Keratinocyte (primary cell): ENCODE results near the gene TBCD. TPM values are rescaled to one million over a fixed set of nuclear protein-coding genes. Genes with fewer than 3 reads are reported as not detected.

Experiments
- DNase-seq: peaks from one replicate; pipeline ENCODE4 v3.0.0-alpha.2; 2011; ENCODE audit warnings: low read depth, missing footprints, low spot score
- FAIRE-seq: peaks from 2 replicates; lab custom pipeline; 2011; peaks lifted over from hg19 to GRCh38; lab: Jason Lieb, UNC
- H2AFZ ChIP-seq: 2 replicates; pipeline ENCODE4 v1.6.0; 2012; ENCODE audit warnings: low read length, control low read depth, inconsistent platforms; ENCODE audit not compliant: control insufficient read depth
- H3K27ac ChIP-seq: 2 replicates; pipeline ENCODE4 v1.5.1; 2011; ENCODE audit warnings: low read length; ENCODE audit not compliant: control insufficient read depth, insufficient read depth
- H3K27me3 ChIP-seq: 3 replicates; pipeline ENCODE4 v1.6.0; 2011; ENCODE audit warnings: low read length; ENCODE audit not compliant: control insufficient read depth, insufficient read depth; ENCODE audit errors: extremely low read depth
- H3K36me3 ChIP-seq, 2 experiments: 2 replicates in 1 of 2; 3 replicates in 1 of 2; pipeline ENCODE4 v1.5.1; 2011; ENCODE audit warnings: low read length in 2 of 2, mild to moderate bottlenecking in 1 of 2; ENCODE audit not compliant: control insufficient read depth in 2 of 2, insufficient read depth in 2 of 2; ENCODE audit errors: extremely low read depth in 1 of 2
- H3K4me1 ChIP-seq: 3 replicates; pipeline ENCODE4 v1.5.1; 2011; ENCODE audit warnings: low read length; ENCODE audit not compliant: control insufficient read depth, insufficient read depth; ENCODE audit errors: extremely low read depth
- H3K4me2 ChIP-seq: 3 replicates; pipeline ENCODE4 v1.6.0; 2011; ENCODE audit warnings: low read depth, low read length; ENCODE audit not compliant: control insufficient read depth, insufficient read depth; ENCODE audit errors: extremely low read depth
- H3K4me3 ChIP-seq, 3 experiments: fragments of 200-600 bp in 1 of 3; sonication (generic) in 1 of 3; 2 replicates in 2 of 3; 3 replicates in 1 of 3; pipeline ENCODE4 v1.5.1; 2011 to 2016; ENCODE audit warnings: low read length in 3 of 3, mild to moderate bottlenecking in 3 of 3, control low read depth in 2 of 3, inconsistent platforms in 1 of 3, low read depth in 1 of 3, mixed read lengths in 1 of 3, mixed run types in 1 of 3, moderate library complexity in 1 of 3; ENCODE audit not compliant: control insufficient read depth in 2 of 3, insufficient read depth in 2 of 3; ENCODE audit errors: extremely low read depth in 1 of 3
- H3K79me2 ChIP-seq: 2 replicates; pipeline ENCODE4 v1.6.0; 2012; ENCODE audit warnings: low read length; ENCODE audit not compliant: control insufficient read depth, insufficient read depth
- H3K9ac ChIP-seq: 3 replicates; pipeline ENCODE4 v1.6.0; 2011; ENCODE audit warnings: low read length; ENCODE audit not compliant: control insufficient read depth, insufficient read depth; ENCODE audit errors: extremely low read depth
- H3K9me1 ChIP-seq: 3 replicates; pipeline ENCODE4 v1.6.0; 2011; ENCODE audit warnings: low read length; ENCODE audit not compliant: control insufficient read depth, insufficient read depth; ENCODE audit errors: extremely low read depth
- H3K9me3 ChIP-seq: 2 replicates; pipeline ENCODE4 v1.5.1; 2012; ENCODE audit warnings: low read depth, low read length; ENCODE audit not compliant: control insufficient read depth
- H4K20me1 ChIP-seq: 3 replicates; pipeline ENCODE4 v1.6.0; 2011; ENCODE audit warnings: low read length; ENCODE audit not compliant: control insufficient read depth, insufficient read depth; ENCODE audit errors: extremely low read depth
- CTCF ChIP-seq, 3 experiments: IDR thresholded peaks in 1 of 3; conservative IDR thresholded peaks in 1 of 3; optimal IDR thresholded peaks in 1 of 3; 2 replicates in 2 of 3; 3 replicates in 1 of 3; pipeline versions ENCODE3 to v1.5.1; 2011; ENCODE audit warnings: low read length in 3 of 3, mild to moderate bottlenecking in 3 of 3, moderate library complexity in 2 of 3, control low read depth in 1 of 3, inconsistent platforms in 1 of 3; ENCODE audit not compliant: insufficient read depth in 2 of 3; ENCODE audit errors: extremely low read depth in 1 of 3
- EZH2 ChIP-seq: IDR thresholded peaks from one replicate; pipeline ENCODE4 v1.6.1; 2012; ENCODE audit warnings: inconsistent platforms, mild to moderate bottlenecking, low read length, moderate library complexity
- dilution Hi-C: fragments of 300-500 bp; cut with MboI; formaldehyde crosslinking; loops from one replicate; pipeline ENCODE4 v1.7.0; 2020; ENCODE audit warnings: low sequenced_read_pairs; ENCODE audit not compliant: extremely low pct_ligation_motif_present
- polyA plus RNA-seq, 5 experiments: library from polyadenylated mRNA; depleted of rRNA in 3 of 5; stranded (reverse) in 3 of 5; stranded (forward) in 1 of 5; unstranded in 1 of 5; fragments of >200 nt; gene quantifications; 1 replicate in 1 of 5; 2 replicates in 3 of 5; 3 replicates in 1 of 5; pipeline versions ENCODE4 v1.2.1 to v1.2.3, GENCODE V29; 2011 to 2012; ENCODE audit warnings: missing spikeins in 2 of 5, low read depth in 1 of 5, low replicate concordance in 1 of 5

TBCD gene
- polyA plus RNA-seq, 1 donor (not counting 4 experiments of a cell fraction or from before 2014, with no cell fraction given): 36.2 TPM

GRCh38 chr17:82896071-82897000, 144.5 kb downstream of the TBCD start:
- H4K20me1 ChIP-seq: no peaks in the 10 kb centered on the region
- H3K36me3 ChIP-seq: peaks cover 6 to 8% of the 10 kb centered on the region in 2 experiments
- H3K79me2 ChIP-seq: peaks cover 8% of the 10 kb centered on the region
- no peak overlapping the region for H3K4me3 ChIP-seq
- no peaks in the 10 kb centered on the region for H3K4me1 ChIP-seq
- H2AFZ ChIP-seq: no peak overlapping the region
- no peaks in the 10 kb centered on the region for H3K9me3 ChIP-seq
- H3K9ac ChIP-seq: no peak overlapping the region
- DNase-seq (no peak), FAIRE-seq (no peak)
- no peaks in the 10 kb centered on the region for H3K27me3 ChIP-seq
- dilution Hi-C loops: no loop called here
- no peak for TF ChIP-seq EZH2
- no peak for TF ChIP-seq CTCF (optimal IDR thresholded peaks at IDR 0.05 in 1 of 3, IDR thresholded peaks at IDR 0.05 in 1 of 3, conservative IDR thresholded peaks at IDR 0.05 in 1 of 3; ENCODE audit: extremely low read depth in 1 of 3, insufficient read depth in 2 of 3, low read length in 3 of 3)
- H3K4me2 ChIP-seq: no peak overlapping the region
- H3K9me1 ChIP-seq: no peaks in the 10 kb centered on the region
- H3K27ac ChIP-seq: no peak overlapping the region

GRCh38 chr17:82897514-82898249, 145.8 kb downstream of the TBCD start:
- Histone ChIP-seq H3K4me3 (no peak overlapping the region), H3K9ac (no peak overlapping the region), H3K79me2 (peaks cover 8% of the 10 kb centered on the region), H2AFZ (no peak overlapping the region), H3K4me2 (no peak overlapping the region), H3K27ac (no peak overlapping the region), H3K36me3 (peaks cover 8 to 13% of the 10 kb centered on the region in 2 experiments), H3K4me1 (no peaks in the 10 kb centered on the region), H3K27me3 (no peaks in the 10 kb centered on the region), H3K9me3 (no peaks in the 10 kb centered on the region), H4K20me1 (no peaks in the 10 kb centered on the region), H3K9me1 (no peaks in the 10 kb centered on the region)
- DNase-seq: no peak
- dilution Hi-C loops: no loop called here
- TF ChIP-seq CTCF (optimal IDR thresholded peaks at IDR 0.05 in 1 of 3, IDR thresholded peaks at IDR 0.05 in 1 of 3, conservative IDR thresholded peaks at IDR 0.05 in 1 of 3; ENCODE audit: extremely low read depth in 1 of 3, insufficient read depth in 2 of 3, low read length in 3 of 3): peak in 1 of 3 experiments; percentile 15
- TF ChIP-seq EZH2: no peak
- FAIRE-seq: no peak
